Osteocyte (in vitro differentiated cells): ENCODE measurements around the gene OSBPL8. TPM values are rescaled to one million over a fixed set of nuclear protein-coding genes. Genes with fewer than 3 reads are reported as not detected.

Experiments
- DNase-seq: peaks from one replicate; pipeline ENCODE4 v3.0.0; 2021; ENCODE audit warnings: mixed read lengths; ENCODE audit not compliant: unreplicated experiment; ENCODE audit errors: extremely low spot score
- H3K27ac Mint-ChIP-seq: one replicate; pipeline ENCODE4 v1.8.0; 2021; ENCODE audit warnings: mild to moderate bottlenecking, mixed read lengths; ENCODE audit not compliant: unreplicated experiment
- H3K27me3 Mint-ChIP-seq: one replicate; pipeline ENCODE4 v1.8.0; 2021; ENCODE audit warnings: mixed read lengths; ENCODE audit not compliant: unreplicated experiment
- H3K36me3 Mint-ChIP-seq: one replicate; pipeline ENCODE4 v1.8.0; 2021; ENCODE audit warnings: mixed read lengths; ENCODE audit not compliant: unreplicated experiment
- H3K4me1 Mint-ChIP-seq: one replicate; pipeline ENCODE4 v1.8.0; 2021; ENCODE audit warnings: mixed read lengths; ENCODE audit not compliant: unreplicated experiment
- H3K4me3 Mint-ChIP-seq: one replicate; pipeline ENCODE4 v1.8.0; 2021; ENCODE audit warnings: mild to moderate bottlenecking, moderate library complexity, mixed read lengths; ENCODE audit not compliant: unreplicated experiment
- H3K9me3 Mint-ChIP-seq: one replicate; pipeline ENCODE4 v1.8.0; 2021; ENCODE audit warnings: mixed read lengths; ENCODE audit not compliant: unreplicated experiment
- total RNA-seq: library from RNA; stranded (reverse); gene quantifications from 2 replicates; pipeline ENCODE4 v1.2.1, GENCODE V29; 2021
- TF ChIP-seq, protein P1 (sequence below): fragments of 200-600 bp; sonication (generic); IDR thresholded peaks from 2 replicates; pipeline ENCODE4 v1.5.0; 2021; ENCODE audit warnings: antibody characterized with exemption, mild to moderate bottlenecking, moderate library complexity

OSBPL8 gene
- total RNA-seq, 1 donor from 2014 or later, result 87.8 TPM

DNA sequence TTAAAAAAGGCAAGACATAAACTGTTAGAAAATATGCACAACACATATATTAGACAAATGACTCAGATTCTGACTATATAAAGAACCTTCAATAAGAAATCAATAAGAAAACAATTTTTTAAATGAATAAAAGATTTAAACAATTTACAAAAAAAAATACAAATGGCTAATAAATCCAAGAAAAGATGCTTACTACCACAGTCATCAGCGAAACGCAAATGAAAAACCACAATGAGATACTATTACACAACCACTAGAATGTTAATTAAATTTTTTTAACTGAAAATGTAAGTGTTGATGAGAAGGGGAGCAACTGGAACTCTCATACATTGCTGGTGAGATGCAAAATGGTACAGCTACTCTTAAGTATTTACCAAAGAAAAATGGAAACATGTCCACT is 24.4 kb downstream of the OSBPL8 start:
- Mint-ChIP-seq H3K4me1 (peaks cover 17% of the 10 kb centered on the region), H3K9me3 (peaks cover 7% of the 10 kb centered on the region), H3K36me3 (peaks cover 6% of the 10 kb centered on the region), H3K27ac (no peak overlapping the region), H3K4me3 (no peak overlapping the region), H3K27me3 (no peaks in the 10 kb centered on the region)
- DNase-seq, result no peak
- TF ChIP-seq, protein P1, sequence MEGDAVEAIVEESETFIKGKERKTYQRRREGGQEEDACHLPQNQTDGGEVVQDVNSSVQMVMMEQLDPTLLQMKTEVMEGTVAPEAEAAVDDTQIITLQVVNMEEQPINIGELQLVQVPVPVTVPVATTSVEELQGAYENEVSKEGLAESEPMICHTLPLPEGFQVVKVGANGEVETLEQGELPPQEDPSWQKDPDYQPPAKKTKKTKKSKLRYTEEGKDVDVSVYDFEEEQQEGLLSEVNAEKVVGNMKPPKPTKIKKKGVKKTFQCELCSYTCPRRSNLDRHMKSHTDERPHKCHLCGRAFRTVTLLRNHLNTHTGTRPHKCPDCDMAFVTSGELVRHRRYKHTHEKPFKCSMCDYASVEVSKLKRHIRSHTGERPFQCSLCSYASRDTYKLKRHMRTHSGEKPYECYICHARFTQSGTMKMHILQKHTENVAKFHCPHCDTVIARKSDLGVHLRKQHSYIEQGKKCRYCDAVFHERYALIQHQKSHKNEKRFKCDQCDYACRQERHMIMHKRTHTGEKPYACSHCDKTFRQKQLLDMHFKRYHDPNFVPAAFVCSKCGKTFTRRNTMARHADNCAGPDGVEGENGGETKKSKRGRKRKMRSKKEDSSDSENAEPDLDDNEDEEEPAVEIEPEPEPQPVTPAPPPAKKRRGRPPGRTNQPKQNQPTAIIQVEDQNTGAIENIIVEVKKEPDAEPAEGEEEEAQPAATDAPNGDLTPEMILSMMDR, result no peak

DNA sequence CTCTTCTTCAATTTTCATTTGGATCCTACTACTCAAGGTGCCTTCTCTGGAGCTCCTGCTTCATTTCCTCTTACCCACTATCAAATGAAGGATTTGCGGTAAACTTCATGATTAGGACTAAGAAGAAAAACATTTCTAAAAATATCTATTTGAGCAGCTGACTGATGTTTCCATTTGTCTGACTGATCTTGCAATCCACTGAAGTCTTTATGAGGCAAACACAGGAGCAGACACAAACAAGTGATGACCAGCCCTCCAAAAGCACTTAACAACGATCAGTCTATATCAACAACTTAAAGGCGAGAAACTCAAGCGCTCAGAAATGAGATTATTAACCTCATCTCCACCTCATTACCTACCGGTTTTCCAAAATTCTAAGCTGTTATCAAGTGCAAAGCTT is 26.2 kb downstream of the OSBPL8 start:
- TF ChIP-seq, protein P1, result no peak
- Mint-ChIP-seq H3K27ac (no peak overlapping the region), H3K4me1 (peaks cover 12% of the 10 kb centered on the region), H3K36me3 (peaks cover 6% of the 10 kb centered on the region), H3K4me3 (no peak overlapping the region), H3K27me3 (no peaks in the 10 kb centered on the region), H3K9me3 (peaks cover 7% of the 10 kb centered on the region)
- no peak for DNase-seq

DNA sequence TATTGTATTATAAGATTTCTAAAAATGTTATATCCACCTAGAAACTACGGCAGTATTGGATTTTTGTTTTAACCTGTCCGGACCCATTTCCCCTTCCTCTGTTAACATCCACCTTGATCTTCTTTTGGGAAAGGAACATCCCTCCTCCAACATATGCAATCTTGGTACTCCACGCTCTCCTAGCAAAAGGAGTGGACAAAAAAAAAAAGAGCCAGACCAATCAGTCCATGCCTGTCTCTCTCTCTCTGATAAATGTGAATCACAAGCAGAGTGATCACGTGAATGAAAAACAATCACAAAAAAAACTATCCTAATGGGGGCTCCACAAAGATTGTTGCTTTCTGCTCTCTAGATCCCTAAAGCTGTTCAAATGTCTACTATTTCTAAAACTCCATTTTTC is 27.1 kb downstream of the OSBPL8 start:
- H3K4me3 Mint-ChIP-seq, result no peak overlapping the region
- TF ChIP-seq, protein P1, result no peak
- H3K27me3 Mint-ChIP-seq, result no peaks in the 10 kb centered on the region
- peaks cover 12% of the 10 kb centered on the region for H3K4me1 Mint-ChIP-seq
- peaks cover 7% of the 10 kb centered on the region for H3K9me3 Mint-ChIP-seq
- H3K27ac Mint-ChIP-seq, result no peak overlapping the region
- H3K36me3 Mint-ChIP-seq, result peaks cover 6% of the 10 kb centered on the region
- DNase-seq, result no peak

DNA sequence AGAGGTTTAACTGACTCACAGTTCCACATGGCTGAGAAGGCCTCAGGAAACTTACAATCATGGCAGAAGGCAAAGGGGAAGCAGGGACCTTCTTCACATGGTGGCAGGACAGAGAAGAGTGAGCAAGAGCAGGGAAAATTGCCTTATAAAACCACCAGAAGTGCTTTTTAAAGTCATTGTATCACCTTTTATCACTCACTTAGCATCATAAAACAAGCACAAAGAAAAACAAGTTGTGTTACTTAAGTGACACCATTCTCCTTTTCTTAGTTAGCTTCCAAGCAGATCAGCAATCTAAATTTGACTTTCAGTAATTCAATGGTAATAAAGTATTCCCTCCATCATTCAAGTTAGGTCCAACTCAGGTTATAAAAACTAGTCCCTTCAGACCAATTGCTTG is 28.5 kb downstream of the OSBPL8 start:
- H3K4me3 Mint-ChIP-seq, result no peak overlapping the region

GRCh38 chr12:76530516-76530915 is 29.1 kb downstream of the OSBPL8 start:
- H3K27ac Mint-ChIP-seq, result no peak overlapping the region
- H3K9me3 Mint-ChIP-seq, result peaks cover 6% of the 10 kb centered on the region
- TF ChIP-seq, protein P1, result no peak
- H3K4me3 Mint-ChIP-seq, result no peak overlapping the region
- peaks cover 10% of the 10 kb centered on the region for H3K4me1 Mint-ChIP-seq
- DNase-seq, result no peak
- peaks cover 4% of the 10 kb centered on the region for H3K36me3 Mint-ChIP-seq
- H3K27me3 Mint-ChIP-seq, result no peaks in the 10 kb centered on the region

More for the DNA sequence above, 28.5 kb downstream of the OSBPL8 start:
- Mint-ChIP-seq H3K4me1 (peaks cover 12% of the 10 kb centered on the region), H3K9me3 (peaks cover 10% of the 10 kb centered on the region), H3K27me3 (no peaks in the 10 kb centered on the region), H3K27ac (no peak overlapping the region), H3K36me3 (peaks cover 8% of the 10 kb centered on the region)
- no peak for DNase-seq
- TF ChIP-seq, protein P1, result no peak
